CMK (cell line): Measurements from ENCODE around the gene FGF21.
"Not testable (repeated sequence)": the region's sequence is repeated elsewhere in the genome, so short reads cannot be mapped to it uniquely, and the experiment has no call there.

Experiments used
- DNase-seq: peaks from one replicate; pipeline ENCODE4 v3.0.0-alpha.2; 2010; ENCODE audit warnings: low read depth

Gene FGF21, protein sequence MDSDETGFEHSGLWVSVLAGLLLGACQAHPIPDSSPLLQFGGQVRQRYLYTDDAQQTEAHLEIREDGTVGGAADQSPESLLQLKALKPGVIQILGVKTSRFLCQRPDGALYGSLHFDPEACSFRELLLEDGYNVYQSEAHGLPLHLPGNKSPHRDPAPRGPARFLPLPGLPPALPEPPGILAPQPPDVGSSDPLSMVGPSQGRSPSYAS

DNA sequence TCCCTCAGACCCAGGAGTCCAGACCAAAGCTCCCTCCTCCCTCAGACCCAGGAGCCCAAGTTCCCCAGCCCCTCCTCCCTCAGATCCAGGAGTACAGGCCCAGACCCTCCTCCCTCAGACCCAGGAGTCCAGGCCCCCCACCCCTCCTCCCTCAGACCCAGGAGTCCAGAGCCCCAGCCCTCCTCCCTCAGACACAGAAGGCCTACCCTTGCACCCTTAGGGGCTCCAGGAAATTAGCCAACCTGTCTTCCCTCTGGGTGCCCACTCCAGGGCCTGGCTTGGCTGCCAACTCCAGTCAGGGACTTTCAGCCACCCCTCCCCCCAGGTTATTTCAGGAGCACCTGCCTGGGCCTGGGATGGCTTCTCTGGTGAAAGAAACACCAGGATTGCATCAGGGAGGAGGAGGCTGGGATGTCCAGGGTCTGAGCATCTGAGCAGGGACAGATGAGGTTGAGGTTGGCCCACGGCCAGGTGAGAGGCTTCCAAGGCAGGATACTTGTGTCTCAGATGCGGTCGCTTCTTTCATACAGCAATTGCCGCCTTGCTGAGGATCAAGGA is at the start of gene FGF21:
Gene FGF21 (plus strand): TSS at position 441 of the 558 bp plus-strand sequence. CDS start 713 bp downstream, outside the sequence.
- no peak for DNase-seq

GRCh38 chr19:48708471-48708870 is 46.9 kb upstream of the FGF21 start:
- no peak for DNase-seq

- DNase-seq, result no peak
Measured at GRCh38 chr19:48711106-48711662, 44.1 kb upstream of the FGF21 start.

- no peak for DNase-seq
Measured at GRCh38 chr19:48713041-48713863, 42.1 kb upstream of the FGF21 start.

DNA sequence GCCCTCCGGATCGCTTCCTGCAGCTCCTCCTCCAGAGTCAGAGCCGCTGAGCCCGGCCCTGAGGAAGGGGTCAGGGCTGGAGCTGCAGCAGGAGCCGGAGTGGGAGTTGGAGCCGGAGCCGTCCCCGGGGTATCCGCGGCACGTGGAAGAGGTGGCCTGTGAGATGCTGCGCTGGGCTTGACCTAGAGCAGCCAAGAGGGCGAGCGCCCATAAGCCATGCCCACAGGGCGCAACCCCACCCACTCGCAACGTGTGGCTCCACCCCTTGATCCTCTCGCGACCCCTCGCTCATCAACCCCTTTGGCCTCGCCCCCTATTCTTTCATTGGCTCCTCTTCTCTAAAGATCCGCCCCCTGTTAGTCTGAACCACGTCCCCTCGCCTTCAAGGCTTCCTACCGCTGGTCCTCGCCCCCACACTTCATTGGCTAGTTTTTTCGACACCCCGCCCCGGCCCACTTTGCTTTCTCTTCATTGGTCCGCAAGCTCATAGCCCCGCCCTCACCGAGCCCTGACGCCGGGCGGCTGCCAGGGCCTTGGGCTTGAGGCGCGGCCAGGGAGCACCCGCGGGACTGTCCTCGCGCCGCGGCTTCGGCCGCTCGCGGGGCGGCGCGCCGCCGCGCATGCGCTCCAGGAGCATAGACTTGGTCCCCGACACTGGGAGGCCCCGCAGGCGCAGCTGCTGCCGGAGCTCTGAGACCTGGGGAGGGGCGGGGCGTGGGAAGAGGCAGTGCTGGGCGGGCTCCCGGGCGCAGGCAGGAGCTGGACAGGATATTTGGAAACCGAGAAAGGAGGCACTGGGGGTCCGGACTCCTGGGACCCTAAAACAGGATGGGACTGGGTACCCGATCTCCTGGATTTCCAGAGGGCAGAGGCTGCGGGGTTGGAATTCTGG is 41.2 kb upstream of the FGF21 start:
- DNase-seq, result peak; percentile 100

DNA sequence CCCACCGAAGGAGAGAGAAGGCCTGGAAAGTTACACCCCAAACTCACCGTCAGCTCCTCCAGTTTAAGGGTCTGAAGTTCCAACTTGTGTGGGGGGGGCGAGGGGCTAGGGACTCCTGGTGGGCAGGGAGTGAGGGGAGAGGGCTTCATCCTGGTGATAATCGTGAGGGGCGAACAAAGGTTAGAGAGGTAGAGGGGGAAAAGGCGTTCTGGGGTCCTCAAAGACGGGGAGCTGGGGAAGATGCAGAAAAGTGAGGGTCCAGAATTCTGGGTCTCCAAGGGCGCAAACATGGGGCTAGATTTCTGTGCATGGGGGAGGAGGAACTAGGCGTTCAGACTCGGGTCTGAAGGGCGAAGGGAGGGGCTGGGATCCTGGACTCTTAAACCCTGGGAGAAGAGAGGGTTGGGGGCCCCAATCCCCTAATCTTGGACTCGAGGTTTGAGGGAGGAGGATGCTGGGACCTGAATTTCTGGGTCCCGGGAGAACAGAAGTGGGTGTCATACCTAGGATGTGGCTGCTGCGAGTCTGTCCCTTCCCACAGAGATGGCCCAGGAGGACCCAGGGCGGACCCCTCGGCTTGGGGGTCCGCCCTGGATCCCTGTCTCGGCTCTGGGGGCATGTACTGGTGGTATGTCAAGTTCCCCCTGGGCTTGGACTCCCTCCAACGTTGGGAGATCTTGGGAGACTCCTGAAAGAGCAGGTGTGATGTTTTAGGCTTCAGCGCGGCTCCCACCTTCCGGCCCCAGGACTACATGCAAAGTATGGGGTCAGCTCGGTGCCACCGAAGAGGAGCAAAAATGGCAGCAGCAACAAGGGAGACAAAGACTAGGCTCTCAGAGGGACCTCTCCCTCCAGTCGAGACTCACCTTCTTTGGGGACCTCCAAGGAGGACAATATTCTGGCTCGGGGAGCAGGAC is 40.3 kb upstream of the FGF21 start:
- no peak for DNase-seq

- no peak for DNase-seq
Measured at GRCh38 chr19:48715681-48716171, 39.6 kb upstream of the FGF21 start.

GRCh38 chr19:48716562-48717291 is 38.6 kb upstream of the FGF21 start:
- no peak for DNase-seq

- DNase-seq, result not testable (repeated sequence)
Measured at GRCh38 chr19:48718106-48718505, 37.2 kb upstream of the FGF21 start.

- no peak for DNase-seq
Measured at GRCh38 chr19:48718711-48719231, 36.6 kb upstream of the FGF21 start.

- no peak for DNase-seq
Measured at GRCh38 chr19:48719263-48720171, 35.8 kb upstream of the FGF21 start, which contains the start of gene MAMSTR. Gene MAMSTR (minus strand): TSS chr19:48719725. CDS start chr19:48719031, 694 bp downstream.

DNA sequence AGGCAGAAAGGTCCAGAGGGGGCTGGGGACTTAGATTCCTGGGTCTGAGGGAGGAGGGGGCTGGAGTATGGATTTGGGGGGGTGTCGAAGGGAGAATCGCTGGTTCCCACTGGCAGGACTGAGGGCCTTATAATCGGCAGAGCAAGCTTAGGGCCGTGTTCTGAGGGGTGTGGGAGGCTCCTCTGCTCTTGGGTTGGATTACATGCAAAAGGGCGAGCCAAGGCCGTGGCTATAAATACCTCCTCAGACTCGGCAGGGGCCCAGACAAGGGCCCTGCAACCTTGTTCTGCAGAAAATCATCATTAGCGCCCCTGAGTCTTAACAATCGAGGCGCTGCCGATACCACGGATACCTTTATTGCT is 35.1 kb upstream of the FGF21 start:
- no peak for DNase-seq

DNA sequence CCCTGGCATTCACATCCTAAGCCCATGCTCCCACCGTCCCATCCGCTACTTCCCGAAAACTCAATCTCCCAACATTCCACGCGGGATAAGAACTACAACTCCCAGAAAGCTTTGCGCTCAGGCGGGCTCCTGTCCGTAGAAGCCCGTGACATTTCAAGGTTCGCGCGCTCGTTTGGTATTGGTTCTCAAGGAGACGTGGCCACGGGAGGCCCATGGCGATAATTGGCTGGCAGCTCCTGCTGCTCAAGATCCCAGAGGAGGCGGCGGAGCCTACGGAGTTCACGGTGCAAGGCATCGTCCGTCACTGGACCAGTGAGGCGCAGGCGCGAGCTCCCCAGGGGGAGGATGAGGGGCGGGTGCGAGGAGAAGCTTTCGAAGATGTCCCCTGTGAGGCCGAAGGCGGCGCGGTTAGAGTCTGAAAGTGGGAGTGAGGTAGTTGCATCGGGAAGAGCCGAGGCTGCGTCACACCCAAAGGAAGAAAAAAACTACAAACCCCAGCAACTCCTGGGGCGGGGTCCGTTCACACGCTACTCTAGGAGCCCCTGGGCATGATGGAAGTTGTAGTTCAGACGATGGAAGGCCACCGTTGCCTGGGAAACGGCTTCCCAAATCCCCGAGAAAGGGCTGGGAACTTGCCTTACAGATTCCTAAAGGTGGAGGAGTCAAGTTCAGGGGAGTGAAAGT is 34.6 kb upstream of the FGF21 start:
- DNase-seq, result peak; percentile 87

- no peak for DNase-seq
Measured at GRCh38 chr19:48722196-48722708, 33.1 kb upstream of the FGF21 start.

DNA sequence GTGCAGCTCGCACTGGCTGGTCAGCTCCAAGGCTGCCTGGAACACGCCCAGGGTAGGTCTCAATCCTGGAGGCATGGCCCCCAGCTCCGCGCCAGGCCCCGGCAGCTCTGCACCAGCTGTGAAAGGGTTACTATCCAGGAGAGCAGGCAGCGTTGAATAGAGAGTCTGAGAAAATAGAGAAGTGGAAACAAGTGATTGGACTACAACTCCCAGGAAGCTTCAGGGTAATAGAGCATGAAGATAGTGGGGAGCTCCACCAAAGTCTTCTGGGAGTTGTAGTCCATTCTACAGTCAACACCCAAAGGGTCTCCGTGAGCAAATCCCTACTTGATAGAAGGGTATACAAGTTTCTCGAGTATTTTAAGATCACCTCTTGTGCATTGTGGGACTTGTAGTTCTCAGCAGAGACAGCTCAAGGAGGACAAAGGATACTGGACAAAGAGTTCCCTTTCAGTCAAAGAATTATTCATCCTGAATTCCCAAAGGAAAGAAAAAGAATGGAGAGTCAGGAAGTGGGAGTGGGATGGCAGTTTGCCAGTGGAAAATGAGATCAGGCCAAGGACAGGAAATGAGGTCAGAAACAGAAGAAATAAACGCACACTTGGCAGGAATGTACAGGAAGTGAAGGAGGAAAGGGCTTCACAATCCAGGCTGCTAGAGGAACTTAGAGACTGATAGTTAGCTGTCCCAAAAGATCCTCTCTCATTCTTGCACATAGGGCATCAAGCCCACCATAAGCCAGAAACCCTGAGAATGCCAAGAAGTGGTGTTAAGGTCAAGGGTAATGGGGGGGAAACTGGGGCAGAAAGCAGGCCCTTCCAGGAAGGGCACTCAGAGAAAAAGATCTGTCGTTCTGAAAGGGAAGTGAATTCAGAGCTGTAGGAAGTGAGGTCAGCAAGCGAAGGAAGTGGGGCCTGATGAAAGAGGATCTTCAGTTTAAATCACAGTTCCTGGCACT is 30.2 kb upstream of the FGF21 start:
- DNase-seq, result peak; percentile 93

DNA sequence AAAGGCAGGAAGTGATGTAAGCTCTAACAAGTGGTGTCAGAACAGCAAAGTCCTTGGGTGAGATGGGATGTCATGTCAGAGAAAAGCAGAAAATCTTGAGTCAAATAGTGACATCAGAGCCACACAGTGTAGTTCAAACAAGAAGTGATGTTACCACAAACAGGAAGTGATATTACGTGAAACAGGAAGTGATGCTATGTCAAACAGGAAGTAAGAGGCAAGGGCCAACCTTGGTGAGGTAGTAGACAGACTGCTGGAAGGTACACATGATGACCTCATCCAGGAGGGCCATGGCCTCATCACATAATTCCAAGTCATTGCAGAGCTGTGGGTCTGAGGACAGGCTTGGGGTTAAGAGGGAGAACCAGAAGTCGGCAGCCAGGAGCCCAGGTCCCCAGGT is 28.8 kb upstream of the FGF21 start:
- no peak for DNase-seq
